NCI-H774 (cell line): ENCODE results near the gene FCER2.
"Not testable (repeated sequence)": the region's sequence is repeated elsewhere in the genome, so short reads cannot be mapped to it uniquely, and the experiment has no call there.

Experiments used
- DNase-seq: peaks from one replicate; lab custom pipeline; 2025; lab: John Stamatoyannopoulos, UW

The FCER2 gene

DNA sequence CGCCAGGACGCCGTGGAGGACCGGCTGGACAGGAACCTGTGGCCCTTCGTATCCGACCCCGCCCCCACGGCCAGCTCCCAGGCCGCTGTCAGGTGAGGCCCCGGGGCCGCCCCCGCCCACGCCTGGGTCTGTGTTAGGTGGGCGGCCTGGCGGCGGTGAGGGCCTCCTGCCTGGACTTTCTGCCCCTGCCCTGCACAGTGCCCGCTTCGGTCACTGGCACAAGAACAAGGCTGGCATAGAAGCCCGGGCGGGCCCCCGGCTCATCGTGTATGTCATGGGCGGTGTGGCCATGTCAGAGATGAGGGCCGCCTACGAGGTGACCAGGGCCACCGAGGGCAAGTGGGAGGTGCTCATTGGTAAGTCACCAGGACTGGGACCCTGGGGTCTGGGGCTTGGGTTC, 54.8 kb downstream of the FCER2 start:
- no peak for DNase-seq

DNA sequence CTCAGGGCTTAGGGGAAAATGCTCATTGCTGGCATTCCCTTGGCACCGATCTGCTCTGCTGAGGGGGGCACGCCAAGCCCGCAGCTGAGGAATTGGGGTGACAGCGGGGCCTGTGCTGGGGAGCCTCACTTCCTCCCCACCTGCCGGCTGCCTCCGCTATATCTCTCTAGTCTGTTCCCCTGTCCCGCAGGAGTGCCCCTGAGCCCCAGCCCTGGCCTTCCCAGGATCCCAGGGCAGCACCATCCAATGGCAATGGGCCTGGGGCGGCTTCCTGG, 55.6 kb downstream of the FCER2 start:
- no peak for DNase-seq

DNA sequence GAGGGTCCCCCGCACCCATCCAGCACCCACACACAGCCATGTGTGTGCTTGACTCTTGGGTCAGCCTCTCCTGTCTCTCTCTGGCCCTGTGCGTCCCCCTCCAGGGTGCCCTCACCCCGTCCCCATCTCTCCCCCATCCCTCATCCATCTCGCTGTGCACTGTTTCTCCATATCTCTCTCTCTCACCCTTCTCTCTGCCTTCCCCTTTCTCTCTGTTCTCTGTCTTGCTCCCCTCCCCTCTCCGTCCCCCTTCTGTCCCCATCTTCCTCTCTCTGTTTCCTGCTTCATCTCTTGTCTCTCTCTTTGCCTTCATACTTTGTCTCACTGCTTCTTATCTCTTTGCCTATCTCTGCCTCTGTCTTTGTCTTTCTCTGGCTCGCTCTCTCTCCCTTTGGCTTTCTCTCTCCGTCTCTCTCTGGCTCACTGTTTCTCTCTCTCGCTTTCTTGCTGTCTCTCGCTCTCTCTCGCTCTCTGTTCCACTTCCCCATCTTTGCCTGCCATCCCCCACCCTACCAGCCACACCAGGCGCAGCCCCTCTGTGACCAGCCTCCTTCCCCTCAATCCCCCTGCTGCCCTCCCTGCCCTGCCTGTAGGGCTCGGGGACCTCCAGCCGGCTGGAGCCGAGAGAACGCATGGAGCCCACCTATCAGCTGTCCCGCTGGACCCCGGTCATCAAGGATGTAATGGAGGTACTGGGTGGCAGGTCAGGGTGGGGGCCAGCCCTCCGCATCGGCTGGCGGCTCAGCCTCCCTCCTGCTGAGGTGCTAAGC, 56.1 kb downstream of the FCER2 start:
- DNase-seq, result no peak

DNA sequence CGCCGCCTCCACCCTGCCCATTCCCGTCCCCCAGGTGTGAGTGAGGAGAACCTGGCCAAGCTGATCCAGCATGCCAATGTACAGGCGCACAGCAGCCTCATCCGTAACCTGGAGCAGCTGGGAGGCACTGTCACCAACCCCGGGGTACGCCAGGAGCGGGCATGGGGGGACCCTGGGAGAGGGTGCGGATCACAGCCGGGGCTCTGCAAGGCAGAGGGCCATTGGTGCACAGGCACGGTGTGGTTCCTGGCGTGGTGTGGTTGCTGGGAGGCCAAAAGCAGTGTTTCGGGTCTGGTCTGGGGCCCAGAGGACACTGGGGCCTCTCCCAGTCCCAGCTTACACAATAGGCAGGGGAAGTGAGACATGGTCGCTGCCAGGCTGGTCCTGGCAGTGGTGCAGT, 56.8 kb downstream of the FCER2 start:
- no peak for DNase-seq

DNA sequence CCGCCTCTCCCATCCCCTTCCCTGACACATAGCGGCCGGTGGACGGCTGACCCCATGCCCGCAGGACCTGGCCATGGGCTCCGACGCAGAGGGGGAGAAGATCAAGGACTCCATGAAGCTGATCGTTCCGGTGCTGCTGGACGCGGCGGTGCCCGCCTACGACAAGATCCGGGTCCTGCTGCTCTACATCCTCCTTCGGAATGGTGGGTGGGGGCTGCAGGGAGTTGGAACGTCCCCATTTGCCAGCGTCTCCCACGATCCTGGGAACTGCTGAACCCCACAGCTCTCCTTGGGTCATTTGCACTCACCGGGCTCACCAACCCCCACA, 57.4 kb downstream of the FCER2 start:
- DNase-seq, result no peak

DNA sequence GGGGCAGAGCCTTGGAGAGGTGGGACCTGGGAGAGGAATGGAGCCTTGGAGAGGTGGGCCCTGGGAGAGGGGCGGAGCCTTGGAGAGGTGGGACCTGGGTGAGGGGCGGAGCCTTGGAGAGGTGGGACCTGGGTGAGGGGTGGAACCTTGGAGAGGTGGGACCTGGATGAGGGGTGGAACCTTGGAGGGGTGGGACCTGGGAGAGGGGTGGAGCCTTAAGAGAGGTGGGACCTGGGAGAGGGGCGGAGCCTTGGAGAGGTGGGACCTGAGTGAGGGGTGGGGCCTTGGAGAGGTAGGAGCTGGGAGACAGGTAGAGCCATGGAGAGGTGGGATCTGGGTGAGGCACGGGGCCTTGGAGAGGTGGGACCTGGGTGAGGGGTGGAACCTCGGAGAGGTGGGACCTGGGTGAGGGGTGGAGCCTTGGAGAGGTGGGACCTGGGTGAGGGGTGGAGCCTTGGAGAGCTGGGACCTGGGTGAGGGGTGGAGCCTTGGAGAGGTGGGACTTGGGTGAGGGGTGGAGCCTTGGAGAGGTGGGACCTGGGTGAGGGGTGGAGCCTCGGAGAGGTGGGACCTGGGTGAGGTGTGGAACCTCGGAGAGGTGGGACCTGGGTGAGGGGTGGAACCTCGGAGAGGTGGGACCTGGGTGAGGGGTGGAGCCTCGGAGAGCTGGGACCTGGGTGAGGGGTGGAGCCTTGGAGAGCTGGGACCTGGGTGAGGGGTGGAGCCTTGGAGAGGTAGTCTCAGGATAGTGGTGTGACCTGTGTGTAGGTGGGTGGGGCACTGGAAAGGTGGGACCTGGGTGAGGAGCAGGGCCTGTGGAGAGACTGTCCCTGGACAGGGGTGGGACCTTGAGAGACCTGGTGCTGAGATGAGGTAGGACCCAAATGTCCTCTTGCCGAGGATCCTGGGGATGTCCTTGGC, 58.0 kb downstream of the FCER2 start:
- DNase-seq, result not testable (repeated sequence)

DNA sequence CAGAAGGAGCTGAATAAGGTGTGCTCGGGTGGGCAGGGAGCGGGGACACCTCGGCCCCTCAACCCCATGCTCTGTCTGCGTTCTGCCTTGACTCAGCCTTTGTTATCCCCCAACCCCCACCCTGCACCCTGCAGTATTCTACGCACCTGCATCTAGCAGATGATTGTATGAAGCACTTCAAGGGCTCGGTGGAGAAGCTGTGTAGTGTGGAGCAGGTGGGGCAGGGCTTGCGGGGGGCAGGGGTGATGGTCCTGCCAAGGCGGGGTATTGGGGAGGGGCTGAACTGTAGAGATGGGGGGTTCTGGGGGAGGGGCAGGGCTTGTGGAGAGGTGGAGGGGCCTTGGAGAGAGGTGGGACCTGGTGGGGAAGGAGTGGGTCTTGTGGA, 58.9 kb downstream of the FCER2 start:
- DNase-seq, result no peak

DNA sequence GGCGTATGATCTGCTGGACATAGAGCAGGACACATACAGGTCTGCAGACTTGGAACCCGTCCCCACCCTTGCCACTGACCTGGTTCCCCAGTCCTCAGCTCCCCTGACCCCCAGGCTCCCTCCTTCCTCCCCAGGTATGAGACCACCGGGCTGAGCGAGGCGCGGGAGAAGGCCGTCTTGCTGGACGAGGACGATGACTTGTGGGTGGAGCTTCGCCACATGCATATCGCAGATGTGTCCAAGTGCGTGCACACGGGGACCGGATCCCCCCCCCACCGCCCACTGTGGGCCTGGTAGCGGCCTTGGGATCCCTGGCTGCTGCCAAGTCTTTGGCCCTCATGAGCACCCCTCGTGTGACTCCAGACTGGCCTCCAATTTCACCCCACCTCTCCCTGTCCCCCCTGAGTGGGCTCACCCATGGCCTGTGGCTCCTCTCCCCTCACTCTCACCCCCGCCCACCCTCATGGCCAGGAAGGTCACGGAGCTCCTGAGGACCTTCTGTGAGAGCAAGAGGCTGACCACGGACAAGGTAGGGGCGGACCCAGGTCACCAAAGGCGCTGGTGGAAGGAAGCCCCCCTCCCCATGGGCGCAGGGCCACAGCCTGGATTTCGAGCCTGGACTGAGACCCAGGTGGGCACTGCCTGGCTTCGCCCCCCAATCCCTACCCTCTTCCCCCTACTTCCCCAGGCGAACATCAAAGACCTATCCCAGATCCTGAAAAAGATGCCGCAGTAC, 59.5 kb downstream of the FCER2 start:
- no peak for DNase-seq

DNA sequence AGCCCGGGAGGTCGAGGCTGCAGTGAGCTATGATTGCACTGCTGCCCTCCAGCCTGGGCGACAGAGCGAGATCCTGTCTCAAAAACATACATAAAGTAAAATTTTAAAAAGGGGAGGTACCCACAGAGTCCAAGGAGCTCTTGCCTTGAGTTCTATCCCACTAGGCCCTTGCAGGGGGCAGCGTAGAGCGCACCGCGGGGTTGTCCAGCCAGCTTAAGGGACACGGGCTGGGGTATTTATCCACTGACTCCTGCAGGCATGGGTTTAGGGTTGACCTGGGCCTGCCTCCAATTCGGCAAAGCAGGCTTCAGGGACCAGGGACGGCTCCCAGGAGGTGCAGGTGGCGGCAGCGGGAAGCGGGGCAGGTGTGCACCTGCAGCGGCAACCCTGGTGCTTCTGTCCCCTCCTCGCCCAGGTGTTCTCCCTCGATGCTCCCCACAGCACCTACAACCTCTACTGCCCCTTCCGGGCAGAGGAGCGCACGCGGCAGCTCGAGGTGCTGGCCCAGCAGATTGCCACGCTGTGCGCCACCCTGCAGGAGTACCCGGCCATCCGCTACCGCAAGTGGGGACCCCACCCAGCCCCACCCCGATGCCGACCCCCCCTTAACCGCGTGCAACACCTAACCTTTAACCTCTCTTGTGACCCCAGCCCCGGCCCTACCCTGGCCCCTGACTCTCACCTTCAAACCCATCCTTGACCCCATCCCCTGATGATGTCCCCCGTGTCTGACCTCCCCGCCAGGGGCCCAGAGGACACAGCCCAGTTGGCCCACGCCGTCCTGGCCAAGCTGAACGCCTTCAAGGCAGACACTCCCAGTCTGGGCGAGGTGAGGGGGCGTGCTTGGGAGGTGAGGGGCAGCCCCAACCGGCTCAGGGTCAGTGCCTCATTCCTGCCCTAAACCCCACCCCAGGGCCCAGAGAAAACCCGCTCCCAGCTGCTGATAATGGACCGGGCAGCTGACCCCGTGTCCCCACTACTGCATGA, 60.3 kb downstream of the FCER2 start:
- DNase-seq, result no peak

DNA sequence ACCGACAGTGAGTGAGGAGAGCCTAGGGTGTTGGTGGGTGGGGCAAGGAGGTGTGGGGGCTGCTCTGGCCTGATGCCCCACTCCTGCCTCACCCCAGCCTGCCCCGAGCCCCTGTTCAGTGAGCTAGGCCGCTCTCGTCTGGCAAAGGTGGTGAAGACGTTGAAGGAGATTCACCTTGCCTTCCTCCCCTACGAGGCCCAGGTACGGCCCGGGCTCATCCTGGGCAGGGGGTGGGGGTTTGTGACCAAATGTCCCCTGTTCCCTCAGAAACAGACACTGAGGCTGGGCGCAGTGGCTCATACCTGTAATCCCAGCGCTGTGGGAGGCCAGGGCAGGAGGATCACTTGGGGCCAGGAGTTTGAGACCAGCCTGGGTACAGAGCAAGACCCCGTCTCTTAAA, 61.1 kb downstream of the FCER2 start:
- DNase-seq, result no peak

DNA sequence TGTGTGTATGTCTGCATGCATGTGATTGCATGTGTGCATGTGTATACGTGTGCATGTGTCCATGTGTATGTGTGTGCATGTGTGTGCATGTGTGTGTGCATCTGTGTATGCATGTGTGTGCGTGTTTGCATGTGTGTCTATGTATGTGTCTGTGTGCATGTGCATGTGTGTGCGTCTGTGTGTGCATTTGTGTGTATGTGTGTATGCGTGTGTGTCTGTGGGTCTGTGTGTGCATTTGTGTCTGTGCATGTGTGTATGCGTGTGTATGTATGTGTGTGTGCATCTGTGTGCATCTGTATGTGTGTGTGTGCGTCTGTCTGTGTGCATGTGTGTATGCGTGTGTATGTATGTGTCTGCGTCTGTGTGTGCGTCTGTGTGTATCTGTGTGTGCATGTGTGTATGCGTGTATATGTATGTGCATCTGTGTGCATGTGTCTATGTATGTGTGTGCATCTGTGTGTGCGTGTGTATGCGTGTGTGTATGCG, 62.0 kb downstream of the FCER2 start:
- DNase-seq, result no peak

DNA sequence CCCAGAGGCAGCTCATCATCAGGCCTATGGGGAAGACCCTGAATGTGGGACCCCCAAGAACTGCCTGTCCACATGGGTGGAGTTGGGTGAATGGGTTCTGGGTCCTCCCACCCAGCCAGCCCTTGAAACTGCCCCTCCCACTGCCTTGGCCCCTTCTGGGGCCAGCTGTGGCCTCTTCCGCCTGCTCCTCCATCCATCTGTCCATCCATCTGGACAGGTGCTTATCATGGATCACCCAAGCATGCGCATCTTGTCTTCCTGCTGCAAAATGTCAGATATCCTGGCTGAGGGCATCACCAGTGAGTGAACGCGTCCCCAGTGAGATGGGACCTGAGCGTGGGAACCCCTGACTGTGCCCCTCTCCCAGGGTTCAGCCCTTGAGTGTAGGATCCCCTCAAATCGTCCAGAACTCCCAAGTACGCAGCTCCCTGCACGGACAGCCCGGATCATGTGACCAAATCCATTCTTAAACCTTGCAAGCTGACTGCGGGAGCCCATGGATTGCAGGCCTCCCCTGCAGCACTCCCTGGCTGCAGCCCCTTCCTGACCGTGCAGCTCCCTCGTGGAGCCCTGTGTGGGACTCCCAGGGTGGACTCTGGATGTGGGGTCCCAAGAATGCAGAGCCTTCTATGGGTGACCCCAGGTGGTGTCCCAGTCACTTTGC, 63.0 kb downstream of the FCER2 start:
- DNase-seq, result no peak
